ENCODE measurements around the gene PRMT9. TPM values are rescaled to one million over a fixed set of nuclear protein-coding genes. Genes with fewer than 3 reads are reported as not detected.

PRMT9 gene
- total and polyA plus RNA-seq, 9 of the 15 experiments (the other 6 are each of a cell fraction or from before 2014, with no cell fraction given) = 3.5 to 15.6 (median 7.2) TPM

DNA sequence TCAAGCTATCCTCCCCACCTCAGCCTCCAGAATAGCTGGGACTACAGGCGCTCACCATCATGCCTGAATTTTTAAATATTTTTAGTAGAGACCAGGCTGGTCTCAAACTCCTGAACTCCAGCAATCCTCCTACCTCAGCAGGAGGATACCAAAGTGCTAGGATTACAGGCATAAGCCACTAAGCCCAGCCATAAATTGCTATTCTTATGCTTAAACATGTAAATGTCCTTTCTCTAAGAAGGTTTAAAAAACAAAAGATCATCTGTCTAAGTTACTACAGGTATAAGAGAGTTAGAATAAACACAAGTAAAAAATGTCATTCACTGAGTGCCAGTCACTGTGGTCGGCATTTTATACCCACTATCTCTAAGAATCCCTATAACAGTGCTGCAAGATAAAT is 28.3 kb downstream of the PRMT9 start (continued):
- TF ChIP-seq, protein P1, sequence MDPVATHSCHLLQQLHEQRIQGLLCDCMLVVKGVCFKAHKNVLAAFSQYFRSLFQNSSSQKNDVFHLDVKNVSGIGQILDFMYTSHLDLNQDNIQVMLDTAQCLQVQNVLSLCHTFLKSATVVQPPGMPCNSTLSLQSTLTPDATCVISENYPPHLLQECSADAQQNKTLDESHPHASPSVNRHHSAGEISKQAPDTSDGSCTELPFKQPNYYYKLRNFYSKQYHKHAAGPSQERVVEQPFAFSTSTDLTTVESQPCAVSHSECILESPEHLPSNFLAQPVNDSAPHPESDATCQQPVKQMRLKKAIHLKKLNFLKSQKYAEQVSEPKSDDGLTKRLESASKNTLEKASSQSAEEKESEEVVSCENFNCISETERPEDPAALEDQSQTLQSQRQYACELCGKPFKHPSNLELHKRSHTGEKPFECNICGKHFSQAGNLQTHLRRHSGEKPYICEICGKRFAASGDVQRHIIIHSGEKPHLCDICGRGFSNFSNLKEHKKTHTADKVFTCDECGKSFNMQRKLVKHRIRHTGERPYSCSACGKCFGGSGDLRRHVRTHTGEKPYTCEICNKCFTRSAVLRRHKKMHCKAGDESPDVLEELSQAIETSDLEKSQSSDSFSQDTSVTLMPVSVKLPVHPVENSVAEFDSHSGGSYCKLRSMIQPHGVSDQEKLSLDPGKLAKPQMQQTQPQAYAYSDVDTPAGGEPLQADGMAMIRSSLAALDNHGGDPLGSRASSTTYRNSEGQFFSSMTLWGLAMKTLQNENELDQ (CRISPR knock-in tag; IDR thresholded peaks at IDR 0.05; ENCODE audit: borderline replicate concordance) = no peak
- TF ChIP-seq ZNF696 (CRISPR knock-in tag; conservative IDR thresholded peaks at IDR 0.05) (no peak), KDM4B (IDR thresholded peaks at IDR 0.05; ENCODE audit: borderline replicate concordance in 2 of 2, low read depth in 1 of 2) (no peak)

DNA sequence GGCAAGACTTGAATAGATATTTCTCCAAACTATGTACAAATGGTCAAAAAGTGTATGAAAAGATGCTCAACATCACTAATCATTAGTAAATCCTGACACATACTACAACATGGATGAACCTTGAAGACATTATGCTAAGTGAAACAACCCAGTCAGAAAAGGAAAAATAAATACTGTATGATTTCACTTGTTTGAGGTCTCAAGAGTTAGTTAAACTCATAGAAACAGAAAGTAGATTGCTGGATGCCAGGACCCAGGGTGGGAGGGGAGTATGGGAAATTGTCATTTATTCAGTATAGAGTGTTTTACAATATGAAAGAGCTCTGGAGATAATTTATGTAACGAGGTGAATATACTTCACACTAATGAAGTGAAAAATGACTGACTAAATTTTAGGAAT is 32.4 kb downstream of the PRMT9 start:
- FAIRE-seq = no peak
- TF ChIP-seq, protein P2, sequence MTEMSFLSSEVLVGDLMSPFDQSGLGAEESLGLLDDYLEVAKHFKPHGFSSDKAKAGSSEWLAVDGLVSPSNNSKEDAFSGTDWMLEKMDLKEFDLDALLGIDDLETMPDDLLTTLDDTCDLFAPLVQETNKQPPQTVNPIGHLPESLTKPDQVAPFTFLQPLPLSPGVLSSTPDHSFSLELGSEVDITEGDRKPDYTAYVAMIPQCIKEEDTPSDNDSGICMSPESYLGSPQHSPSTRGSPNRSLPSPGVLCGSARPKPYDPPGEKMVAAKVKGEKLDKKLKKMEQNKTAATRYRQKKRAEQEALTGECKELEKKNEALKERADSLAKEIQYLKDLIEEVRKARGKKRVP (CRISPR knock-in tag; IDR thresholded peaks at IDR 0.05) = no peak
- TF ChIP-seq, protein P3, sequence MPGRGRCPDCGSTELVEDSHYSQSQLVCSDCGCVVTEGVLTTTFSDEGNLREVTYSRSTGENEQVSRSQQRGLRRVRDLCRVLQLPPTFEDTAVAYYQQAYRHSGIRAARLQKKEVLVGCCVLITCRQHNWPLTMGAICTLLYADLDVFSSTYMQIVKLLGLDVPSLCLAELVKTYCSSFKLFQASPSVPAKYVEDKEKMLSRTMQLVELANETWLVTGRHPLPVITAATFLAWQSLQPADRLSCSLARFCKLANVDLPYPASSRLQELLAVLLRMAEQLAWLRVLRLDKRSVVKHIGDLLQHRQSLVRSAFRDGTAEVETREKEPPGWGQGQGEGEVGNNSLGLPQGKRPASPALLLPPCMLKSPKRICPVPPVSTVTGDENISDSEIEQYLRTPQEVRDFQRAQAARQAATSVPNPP (IDR thresholded peaks at IDR 0.05; ENCODE audit: borderline replicate concordance, insufficient read depth, insufficient read length) = no peak
- TF ChIP-seq, protein P4, sequence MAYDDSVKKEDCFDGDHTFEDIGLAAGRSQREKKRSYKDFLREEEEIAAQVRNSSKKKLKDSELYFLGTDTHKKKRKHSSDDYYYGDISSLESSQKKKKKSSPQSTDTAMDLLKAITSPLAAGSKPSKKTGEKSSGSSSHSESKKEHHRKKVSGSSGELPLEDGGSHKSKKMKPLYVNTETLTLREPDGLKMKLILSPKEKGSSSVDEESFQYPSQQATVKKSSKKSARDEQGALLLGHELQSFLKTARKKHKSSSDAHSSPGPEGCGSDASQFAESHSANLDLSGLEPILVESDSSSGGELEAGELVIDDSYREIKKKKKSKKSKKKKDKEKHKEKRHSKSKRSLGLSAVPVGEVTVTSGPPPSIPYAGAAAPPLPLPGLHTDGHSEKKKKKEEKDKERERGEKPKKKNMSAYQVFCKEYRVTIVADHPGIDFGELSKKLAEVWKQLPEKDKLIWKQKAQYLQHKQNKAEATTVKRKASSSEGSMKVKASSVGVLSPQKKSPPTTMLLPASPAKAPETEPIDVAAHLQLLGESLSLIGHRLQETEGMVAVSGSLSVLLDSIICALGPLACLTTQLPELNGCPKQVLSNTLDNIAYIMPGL (CRISPR knock-in tag; IDR thresholded peaks at IDR 0.05) = no peak
- no peak for TF ChIP-seq BACH1 (tag; IDR thresholded peaks at IDR 0.05)
- TF ChIP-seq, protein P5, sequence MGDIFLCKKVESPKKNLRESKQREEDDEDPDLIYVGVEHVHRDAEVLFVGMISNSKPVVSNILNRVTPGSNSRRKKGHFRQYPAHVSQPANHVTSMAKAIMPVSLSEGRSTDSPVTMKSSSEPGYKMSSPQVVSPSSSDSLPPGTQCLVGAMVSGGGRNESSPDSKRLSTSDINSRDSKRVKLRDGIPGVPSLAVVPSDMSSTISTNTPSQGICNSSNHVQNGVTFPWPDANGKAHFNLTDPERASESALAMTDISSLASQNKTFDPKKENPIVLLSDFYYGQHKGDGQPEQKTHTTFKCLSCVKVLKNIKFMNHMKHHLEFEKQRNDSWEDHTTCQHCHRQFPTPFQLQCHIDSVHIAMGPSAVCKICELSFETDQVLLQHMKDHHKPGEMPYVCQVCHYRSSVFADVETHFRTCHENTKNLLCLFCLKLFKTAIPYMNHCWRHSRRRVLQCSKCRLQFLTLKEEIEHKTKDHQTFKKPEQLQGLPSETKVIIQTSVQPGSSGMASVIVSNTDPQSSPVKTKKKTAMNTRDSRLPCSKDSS (IDR thresholded peaks at IDR 0.05; ENCODE audit: low read depth, partially characterized antibody) = no peak
- no peak for TF ChIP-seq ZNF586 (CRISPR knock-in tag; conservative IDR thresholded peaks at IDR 0.05)

More for the DNA sequence above, 32.4 kb downstream of the PRMT9 start:
- ChIA-PET POLR2A (interaction anchor here (0.6 kb wide), 1 partner anchor 1129 kb away, joined by 3 read pairs; no protein-coding TSS in a partner anchor), CTCF (ENCODE audit: low intra/inter-chr PET ratio) (no interaction called here)
- H3K9ac ChIP-seq (ENCODE audit: insufficient read depth in 1 of 2, low read depth in 2 of 2, low read length in 2 of 2) = no peak overlapping the region
- BruUV-seq (replicated peaks) = no TSS peak
- in situ Hi-C loops (cut with MboI) (no loop called here), intact Hi-C loops (cut with micrococcal nuclease) (no loop called here)
- 92% methylated on average over 1 of the region's 1 CpG for WGBS (ENCODE audit: insufficient coverage, low coverage, missing lambda C conversion rate)
- DNase-seq (ENCODE audit: extremely low read depth in 1 of 4, low spot score in 3 of 4) (no peak), ATAC-seq (no peak)
- peaks cover 38% of the 10 kb centered on the region; the same call in 2 of the 3 replicates for H3K36me3 ChIP-seq (ENCODE audit: control insufficient read depth, insufficient read depth, low read length)
- no peaks in the 10 kb centered on the region for H3K9me1 ChIP-seq (ENCODE audit: control insufficient read depth, insufficient read depth, low read length)
- H3K27me3 ChIP-seq (ENCODE audit: control insufficient read depth in 2 of 2, insufficient read depth in 2 of 2, low read length in 2 of 2) = no peaks in the 10 kb centered on the region
- no peak overlapping the region for H3K4me2 ChIP-seq (ENCODE audit: insufficient read depth, low read length)
- no peaks in the 10 kb centered on the region for H3K4me1 ChIP-seq (replicated peaks in 1 of 2; ENCODE audit: control insufficient read depth in 2 of 2, insufficient read depth in 2 of 2, low read length in 2 of 2)
- H3K4me3 ChIP-seq = no peak overlapping the region
- H4K20me1 ChIP-seq (replicated peaks; ENCODE audit: control insufficient read depth, insufficient read depth, low read length) = no peaks in the 10 kb centered on the region
- peaks cover 13% of the 10 kb centered on the region; the same call in 2 of the 3 replicates for H3K79me2 ChIP-seq (ENCODE audit: control insufficient read depth, insufficient read depth, low read length)
- H2AFZ ChIP-seq (ENCODE audit: low read depth, low read length) = no peak overlapping the region
- H3K27ac ChIP-seq (ENCODE audit: extremely low read depth, low read depth, low read length) = no peak overlapping the region
- no peaks in the 10 kb centered on the region for H3K9me3 ChIP-seq (replicated peaks; ENCODE audit: control insufficient read depth, insufficient read depth, low read depth, low read length)

All from K562 (cell line).